ENCODE measurements around the gene CLSTN2.

- TF ChIP-seq, protein P1, sequence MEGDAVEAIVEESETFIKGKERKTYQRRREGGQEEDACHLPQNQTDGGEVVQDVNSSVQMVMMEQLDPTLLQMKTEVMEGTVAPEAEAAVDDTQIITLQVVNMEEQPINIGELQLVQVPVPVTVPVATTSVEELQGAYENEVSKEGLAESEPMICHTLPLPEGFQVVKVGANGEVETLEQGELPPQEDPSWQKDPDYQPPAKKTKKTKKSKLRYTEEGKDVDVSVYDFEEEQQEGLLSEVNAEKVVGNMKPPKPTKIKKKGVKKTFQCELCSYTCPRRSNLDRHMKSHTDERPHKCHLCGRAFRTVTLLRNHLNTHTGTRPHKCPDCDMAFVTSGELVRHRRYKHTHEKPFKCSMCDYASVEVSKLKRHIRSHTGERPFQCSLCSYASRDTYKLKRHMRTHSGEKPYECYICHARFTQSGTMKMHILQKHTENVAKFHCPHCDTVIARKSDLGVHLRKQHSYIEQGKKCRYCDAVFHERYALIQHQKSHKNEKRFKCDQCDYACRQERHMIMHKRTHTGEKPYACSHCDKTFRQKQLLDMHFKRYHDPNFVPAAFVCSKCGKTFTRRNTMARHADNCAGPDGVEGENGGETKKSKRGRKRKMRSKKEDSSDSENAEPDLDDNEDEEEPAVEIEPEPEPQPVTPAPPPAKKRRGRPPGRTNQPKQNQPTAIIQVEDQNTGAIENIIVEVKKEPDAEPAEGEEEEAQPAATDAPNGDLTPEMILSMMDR (IDR thresholded peaks at IDR 0.05; ENCODE audit: low read depth, low read length, poor library complexity, severe bottlenecking) = no peak
- no peak for TF ChIP-seq EZH2phosphoT487 (IDR thresholded peaks at IDR 0.05; ENCODE audit: borderline replicate concordance, low read length)
Observed at GRCh38 chr3:140388202-140388922, 453.4 kb downstream of the CLSTN2 start.

All from DOHH2 (cell line).